Measurements from ENCODE around the gene CUL4A. TPM values are rescaled to one million over a fixed set of nuclear protein-coding genes. Genes with fewer than 3 reads are reported as not detected.
A peak's percentile ranks its signal among the peaks of the same experiment; 100 is the strongest.

CUL4A gene
- total and polyA plus RNA-seq, 2 experiments from 2014 or later, result 67.5 to 195 TPM

GRCh38 chr13:113296823-113297369 is 87.5 kb downstream of the CUL4A start, which contains the start of gene LAMP1:
TSS of gene LAMP1 (plus strand) at chr13:113297239. CDS start at chr13:113297435, 196 bp downstream.
- Mint-ChIP-seq H3K9me3 (peaks cover 8% of the 10 kb centered on the region; the same call in 2 of the 3 replicates), H3K27me3 (ENCODE audit: insufficient read depth, low read depth, poor library complexity) (peaks cover 22% of the 10 kb centered on the region), H3K4me1 (peaks cover 18% of the 10 kb centered on the region), H3K4me3 (peak within 1 kb of the TSS; percentile 97), H3K36me3 (ENCODE audit: low read depth) (peaks cover 8% of the 10 kb centered on the region; the same call in 2 of the 3 replicates), H3K27ac (peak within 1 kb of the TSS; percentile 97)
- 0 out of 2 replicates have a peak, but pooled peaks cover 13% of the 10 kb centered on the region for H3F3A ChIP-seq (replicated peaks; ENCODE audit: low read depth)
- H3K4me3 ChIP-seq, result peak within 1 kb of the TSS; percentile 90
- ATAC-seq (peak; percentile 78), DNase-seq (ENCODE audit: low spot score) (peak; percentile 97)
- peaks cover 10% of the 10 kb centered on the region; the same call in 1 of the 2 replicates for H3K4me1 ChIP-seq (ENCODE audit: insufficient read depth)
- H3K4me2 ChIP-seq, result peak within 1 kb of the TSS; percentile 99
- H3K36me3 ChIP-seq (ENCODE audit: insufficient read depth), result no peaks in the 10 kb centered on the region
- H3K9me2 ChIP-seq (ENCODE audit: insufficient read depth), result no peaks in the 10 kb centered on the region
- peak within 1 kb of the TSS; percentile 78; the same call in 1 of the 2 replicates for H3K27ac ChIP-seq (ENCODE audit: low read depth)
- H2AFZ ChIP-seq, result peak within 1 kb of the TSS; percentile 99
- TF ChIP-seq ZNF331 (CRISPR knock-in tag; IDR thresholded peaks at IDR 0.05; ENCODE audit: low read depth) (peak; percentile 2; the same call in 1 of the 2 replicates), EZH2 (IDR thresholded peaks at IDR 0.05; ENCODE audit: low read depth, unreplicated experiment) (no peak), CTCF (conservative IDR thresholded peaks at IDR 0.05; ENCODE audit: low read depth in 2 of 2) (0 out of 4 replicates have a peak, but pooled peaks of 1 of the 2 experiments have one; percentile 9), NANOG (IDR thresholded peaks at IDR 0.05; ENCODE audit: borderline replicate concordance) (no peak), CREB1 (CRISPR knock-in tag; IDR thresholded peaks at IDR 0.05; ENCODE audit: low read depth) (peak; percentile 92), ZNF462 (CRISPR knock-in tag; IDR thresholded peaks at IDR 0.05) (no peak), JUNB (IDR thresholded peaks at IDR 0.05; ENCODE audit: unreplicated experiment) (no peak), ZNF114 (CRISPR knock-in tag; IDR thresholded peaks at IDR 0.05) (no peak), REST (IDR thresholded peaks at IDR 0.05; ENCODE audit: unreplicated experiment) (no peak), POLR2AphosphoS5 (IDR thresholded peaks at IDR 0.05; ENCODE audit: low read depth) (peak; percentile 56; the same call in 1 of the 2 replicates), EZH2phosphoT487 (IDR thresholded peaks at IDR 0.05; ENCODE audit: unreplicated experiment) (no peak), STAT1 (IDR thresholded peaks at IDR 0.05; ENCODE audit: unreplicated experiment) (no peak), ETS1 (IDR thresholded peaks at IDR 0.05) (peak; percentile 77)
- H3K79me2 ChIP-seq (replicated peaks; ENCODE audit: insufficient read depth), result peaks cover 45% of the 10 kb centered on the region
- H3K27me3 ChIP-seq (ENCODE audit: insufficient read depth), result 0 out of 2 replicates have a peak, but pooled peaks cover 4% of the 10 kb centered on the region
- peaks cover 5% of the 10 kb centered on the region for H4K20me1 ChIP-seq (replicated peaks; ENCODE audit: insufficient read depth)
